CD14-positive monocyte (primary cell): ENCODE results near the gene CFD. TPM values are rescaled to one million over a fixed set of nuclear protein-coding genes. Genes with fewer than 3 reads are reported as not detected.
A peak's percentile ranks its signal among the peaks of the same experiment; 100 is the strongest.

Experiments
- DNase-seq, 3 donors: peaks; one replicate each; pipeline ENCODE4 v3.0.0-alpha.2; 2011 to 2022
- H2AFZ ChIP-seq: 2 replicates; pipeline ENCODE4 v1.6.0; 2012; ENCODE audit warnings: mild to moderate bottlenecking, low read depth, low read length, inconsistent platforms; ENCODE audit not compliant: insufficient read depth, poor library complexity, severe bottlenecking
- H3K27ac ChIP-seq, 2 donors: 1 replicate in 1 of 2; 2 replicates in 1 of 2; pipeline ENCODE4 v1.5.1; 2012 to 2013; ENCODE audit warnings: low read length in 2 of 2, control low read depth in 1 of 2, inconsistent platforms in 1 of 2, low read depth in 1 of 2, mild to moderate bottlenecking in 1 of 2
- H3K27me3 ChIP-seq, 2 donors: one replicate each; pipeline versions ENCODE4 v1.6.0 to v1.6.1; 2011 to 2013; ENCODE audit warnings: low read length in 2 of 2; ENCODE audit not compliant: control insufficient read depth in 2 of 2, insufficient read depth in 2 of 2
- H3K36me3 ChIP-seq, 2 donors: replicated peaks in 1 of 2; 1 replicate in 1 of 2; 2 replicates in 1 of 2; pipeline versions ENCODE4 v1.5.1 to v1.6.1; 2012 to 2013; ENCODE audit warnings: low read length in 2 of 2, control low read depth in 1 of 2, inconsistent platforms in 1 of 2, mild to moderate bottlenecking in 1 of 2; ENCODE audit not compliant: insufficient read depth in 2 of 2, control insufficient read depth in 1 of 2
- H3K4me1 ChIP-seq, 2 donors: 1 replicate in 1 of 2; 2 replicates in 1 of 2; pipeline versions ENCODE4 v1.5.1 to v1.6.1; 2012 to 2013; ENCODE audit warnings: low read length in 2 of 2, control low read depth in 1 of 2, inconsistent platforms in 1 of 2, mild to moderate bottlenecking in 1 of 2, moderate library complexity in 1 of 2; ENCODE audit not compliant: insufficient read depth in 2 of 2, control insufficient read depth in 1 of 2
- H3K4me2 ChIP-seq: replicated peaks from 2 replicates; pipeline ENCODE3; 2012; ENCODE audit warnings: low read length, moderate library complexity, mild to moderate bottlenecking; ENCODE audit not compliant: poor library complexity, severe bottlenecking; ENCODE audit errors: extremely low read depth
- H3K4me3 ChIP-seq, 3 experiments: fragments of 200-600 bp in 1 of 3; sonication (generic) in 1 of 3; replicated peaks in 1 of 3; 1 replicate in 2 of 3; 2 replicates in 1 of 3; pipeline ENCODE4 v1.5.1; 2011 to 2013; ENCODE audit warnings: low read length in 3 of 3, mild to moderate bottlenecking in 3 of 3, control low read depth in 2 of 3, low read depth in 2 of 3, inconsistent platforms in 1 of 3, moderate library complexity in 1 of 3
- H3K79me2 ChIP-seq: 2 replicates; pipeline ENCODE4 v1.6.0; 2012; ENCODE audit warnings: mild to moderate bottlenecking, control low read depth, inconsistent platforms, low read length, moderate library complexity; ENCODE audit not compliant: insufficient read depth
- H3K9ac ChIP-seq: 2 replicates; pipeline ENCODE4 v1.6.0; 2017; ENCODE audit warnings: low read length, mild to moderate bottlenecking; ENCODE audit not compliant: insufficient read depth, poor library complexity, severe bottlenecking
- H3K9me3 ChIP-seq, 2 donors: replicated peaks in 1 of 2; 1 replicate in 1 of 2; 2 replicates in 1 of 2; pipeline versions ENCODE4 v1.5.1 to v1.6.1; 2012 to 2013; ENCODE audit warnings: low read length in 2 of 2, control low read depth in 1 of 2; ENCODE audit not compliant: control insufficient read depth in 1 of 2, insufficient read depth in 1 of 2
- H4K20me1 ChIP-seq: 2 replicates; pipeline ENCODE4 v1.6.0; 2012; ENCODE audit warnings: mild to moderate bottlenecking, low read length, control low read depth, moderate library complexity; ENCODE audit not compliant: insufficient read depth
- H3K27ac Mint-ChIP-seq, 7 donors: one replicate each; pipeline ENCODE4 v1.8.0; 2020; ENCODE audit warnings: mild to moderate bottlenecking in 7 of 7, mixed read lengths in 7 of 7, moderate library complexity in 6 of 7, inconsistent platforms in 2 of 7
- H3K27me3 Mint-ChIP-seq, 3 donors: one replicate each; pipeline ENCODE4 v1.8.0; 2021 to 2022; ENCODE audit warnings: low read depth in 3 of 3, mild to moderate bottlenecking in 3 of 3, mixed read lengths in 3 of 3, moderate library complexity in 3 of 3, inconsistent platforms in 1 of 3
- H3K36me3 Mint-ChIP-seq, 2 donors: one replicate each; pipeline ENCODE4 v1.8.0; 2020; ENCODE audit warnings: mixed read lengths in 2 of 2, inconsistent platforms in 1 of 2, mild to moderate bottlenecking in 1 of 2
- H3K4me1 Mint-ChIP-seq: one replicate; pipeline ENCODE4 v1.8.0; 2020; ENCODE audit warnings: mild to moderate bottlenecking, mixed read lengths
- H3K4me3 Mint-ChIP-seq, 2 donors: one replicate each; pipeline ENCODE4 v1.8.0; 2020; ENCODE audit warnings: mild to moderate bottlenecking in 2 of 2, mixed read lengths in 2 of 2, moderate library complexity in 1 of 2
- H3K9me3 Mint-ChIP-seq, 7 donors: one replicate each; pipeline ENCODE4 v1.8.0; 2020 to 2022; ENCODE audit warnings: mixed read lengths in 7 of 7, mild to moderate bottlenecking in 6 of 7, moderate library complexity in 6 of 7, inconsistent platforms in 2 of 7
- CTCF ChIP-seq: fragments of 200-600 bp; IDR thresholded peaks from one replicate; pipeline ENCODE4 v1.8.0; 2022; ENCODE audit warnings: antibody characterized with exemption, mild to moderate bottlenecking
- WGBS: methylation state at CpG from one replicate; pipeline ENCODE4 v1.1.5; 2013; ENCODE audit warnings: missing lambda C conversion rate; ENCODE audit not compliant: insufficient coverage; 5-methylcytosine and 5-hydroxymethylcytosine counted together
- intact Hi-C, 2 donors: fragments of 100-400 bp; cut with micrococcal nuclease; formaldehyde crosslinking; loops; one replicate each; pipeline versions ENCODE4 v1.15.0 to v1.15.1; 2023
- polyA plus RNA-seq, 3 donors: library from polyadenylated mRNA; depleted of rRNA in 1 of 3; unstranded in 2 of 3; stranded (reverse) in 1 of 3; fragments of 300-500 nt in 2 of 3; fragments of >200 nt in 1 of 3; fragmentation: Illumina TruSeq in 2 of 3; gene quantifications; 1 replicate in 2 of 3; 2 replicates in 1 of 3; pipeline ENCODE4 v1.2.3, GENCODE V29; 2012 to 2021

The CFD gene
- polyA plus RNA-seq, 3 donors: 272 to 862 (median 654) TPM

- DNase-seq: no peak
- H4K20me1 ChIP-seq: no peaks in the 10 kb centered on the region
- Mint-ChIP-seq H3K4me3 (peak overlapping the region; percentile 68 to 83), H3K36me3 (no peaks in the 10 kb centered on the region), H3K27me3 (peaks cover 3 to 7% (median 5%) of the 10 kb centered on the region in 3 donors), H3K27ac (peak overlapping the region in 4 of 7 donors; percentile 5 to 65 (median 64)), H3K9me3 (no peaks in the 10 kb centered on the region), H3K4me1 (peaks cover 54% of the 10 kb centered on the region)
- H3K27ac ChIP-seq: no peak overlapping the region
- peaks cover 66% of the 10 kb centered on the region for H3K79me2 ChIP-seq
- peak overlapping the region in 2 of 3 experiments; percentile 17 to 60 for H3K4me3 ChIP-seq
- H3K9ac ChIP-seq: peak overlapping the region; percentile 21
- intact Hi-C loops: no loop called here
- WGBS: 0% methylated on average over 11 of the region's 12 CpGs
- peak overlapping the region; percentile 61 for H2AFZ ChIP-seq
- no peak for TF ChIP-seq CTCF
- H3K9me3 ChIP-seq: no peaks in the 10 kb centered on the region
- H3K4me2 ChIP-seq: peak overlapping the region; percentile 69
- no peaks in the 10 kb centered on the region for H3K36me3 ChIP-seq
- no peaks in the 10 kb centered on the region for H3K27me3 ChIP-seq
- peaks cover 60 to 63% of the 10 kb centered on the region in 2 donors for H3K4me1 ChIP-seq
These were observed 35.8 kb upstream of the CFD start for GRCh38 chr19:823565-824121.

DNA sequence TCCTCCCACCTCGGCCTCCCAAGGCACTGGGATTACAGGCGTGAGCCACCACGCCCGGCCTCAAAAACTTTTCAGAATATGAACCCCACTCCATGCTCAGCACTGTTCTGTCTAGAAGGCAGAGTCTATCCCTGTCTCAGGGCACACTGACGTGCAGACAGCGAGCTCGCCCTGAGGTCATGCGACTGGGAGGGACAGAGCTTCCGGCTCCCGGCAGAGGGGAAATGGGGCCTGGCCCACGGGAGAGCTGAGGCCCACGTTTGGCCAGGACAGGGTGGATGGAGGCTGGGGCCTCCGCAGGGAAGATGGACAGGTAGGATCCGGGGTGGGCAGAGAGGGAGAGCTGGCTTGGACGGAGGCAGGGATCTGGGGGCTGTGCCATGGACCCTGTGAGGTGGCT, 34.6 kb upstream of the CFD start:
- peak overlapping the region; percentile 53 to 92 (median 82) for H3K27ac Mint-ChIP-seq
- TF ChIP-seq CTCF: no peak
- Histone ChIP-seq H3K9me3 (no peaks in the 10 kb centered on the region), H3K27me3 (no peaks in the 10 kb centered on the region), H3K4me2 (peak overlapping the region; percentile 67), H3K27ac (peak overlapping the region in 1 of 2 donors; percentile 52), H4K20me1 (no peaks in the 10 kb centered on the region), H3K4me3 (peak overlapping the region in 1 of 3 experiments; percentile 52), H3K9ac (peak overlapping the region; percentile 1), H2AFZ (peak overlapping the region; percentile 56), H3K79me2 (peaks cover 78% of the 10 kb centered on the region), H3K4me1 (peaks cover 69 to 76% of the 10 kb centered on the region in 2 donors), H3K36me3 (no peaks in the 10 kb centered on the region)
- no peaks in the 10 kb centered on the region for H3K36me3 Mint-ChIP-seq
- DNase-seq: peak; percentile 61 to 73 (median 65)
- H3K27me3 Mint-ChIP-seq: peaks cover 3 to 7% (median 4%) of the 10 kb centered on the region in 3 donors
- peaks cover 63% of the 10 kb centered on the region for H3K4me1 Mint-ChIP-seq
- intact Hi-C loops: no loop called here
- H3K4me3 Mint-ChIP-seq: peak overlapping the region; percentile 70 to 91
- 9% methylated on average over 8 of the region's 15 CpGs for WGBS
- no peaks in the 10 kb centered on the region for H3K9me3 Mint-ChIP-seq
